ENCODE results near the gene STK24.

STK24 gene

DNA sequence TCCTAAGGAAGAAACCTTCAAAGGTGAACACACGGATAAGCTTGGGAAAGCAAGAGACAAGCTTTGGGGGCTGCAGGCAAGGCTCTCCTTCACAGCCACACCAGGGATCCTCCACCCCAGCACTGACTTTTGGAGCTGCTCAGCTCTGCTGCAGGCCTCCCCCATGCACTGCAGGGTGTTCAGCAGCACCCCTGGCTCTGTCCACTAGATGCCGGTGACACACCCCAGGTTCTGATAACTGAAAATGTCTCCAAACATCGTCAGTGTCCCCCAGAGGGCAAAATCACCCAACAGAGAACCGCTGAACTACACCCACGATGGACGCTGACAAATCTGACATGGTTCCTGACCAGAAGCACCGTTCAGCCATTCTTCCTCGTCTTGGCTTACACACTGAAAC is 90.5 kb downstream of the STK24 start:
- H3K4me3 Mint-ChIP-seq = no peak overlapping the region
- CTCF ChIA-PET = interaction anchor here (1.9 kb wide), 1 partner anchor 167 kb away, joined by 5 read pairs; no protein-coding TSS in a partner anchor
- peaks cover 66% of the 10 kb centered on the region for H3K4me1 Mint-ChIP-seq
- no peak for DNase-seq
- H3K27ac Mint-ChIP-seq = peak overlapping the region; percentile 50
- H3K27me3 Mint-ChIP-seq = no peaks in the 10 kb centered on the region
- no peaks in the 10 kb centered on the region for H3K9me3 Mint-ChIP-seq
- peaks cover 6% of the 10 kb centered on the region for H3K36me3 Mint-ChIP-seq

DNA sequence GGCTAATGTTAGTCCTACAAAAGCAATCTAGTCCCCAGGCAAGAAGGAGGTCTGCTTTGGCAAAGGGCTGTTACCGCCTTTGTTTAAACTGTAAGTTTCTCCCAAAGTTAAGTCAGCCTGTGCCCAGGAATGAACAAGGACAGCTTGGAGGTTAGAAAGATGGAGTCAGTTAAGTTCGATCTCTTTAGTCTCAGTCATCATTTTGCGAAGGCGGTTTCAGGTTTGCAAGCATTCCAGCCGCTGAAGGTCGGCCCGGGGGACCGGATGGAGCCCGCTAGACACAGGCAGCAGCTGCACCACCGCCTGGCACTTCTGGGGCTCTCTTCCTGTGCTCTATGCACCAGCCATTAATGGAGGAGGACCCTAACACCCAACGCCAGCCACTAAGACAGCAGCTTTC is 91.3 kb downstream of the STK24 start:
- CTCF ChIA-PET = interaction anchor here (1.1 to 2.2 kb wide), 3 partner anchors 10 to 168 kb away, joined by 4 to 7 read pairs (median 5); no protein-coding TSS in a partner anchor
- H3K27me3 Mint-ChIP-seq = no peaks in the 10 kb centered on the region
- DNase-seq = no peak
- H3K36me3 Mint-ChIP-seq = peaks cover 9% of the 10 kb centered on the region
- H3K27ac Mint-ChIP-seq = peak overlapping the region; percentile 74
- H3K4me3 Mint-ChIP-seq = no peak overlapping the region
- peaks cover 68% of the 10 kb centered on the region for H3K4me1 Mint-ChIP-seq
- no peaks in the 10 kb centered on the region for H3K9me3 Mint-ChIP-seq

DNA sequence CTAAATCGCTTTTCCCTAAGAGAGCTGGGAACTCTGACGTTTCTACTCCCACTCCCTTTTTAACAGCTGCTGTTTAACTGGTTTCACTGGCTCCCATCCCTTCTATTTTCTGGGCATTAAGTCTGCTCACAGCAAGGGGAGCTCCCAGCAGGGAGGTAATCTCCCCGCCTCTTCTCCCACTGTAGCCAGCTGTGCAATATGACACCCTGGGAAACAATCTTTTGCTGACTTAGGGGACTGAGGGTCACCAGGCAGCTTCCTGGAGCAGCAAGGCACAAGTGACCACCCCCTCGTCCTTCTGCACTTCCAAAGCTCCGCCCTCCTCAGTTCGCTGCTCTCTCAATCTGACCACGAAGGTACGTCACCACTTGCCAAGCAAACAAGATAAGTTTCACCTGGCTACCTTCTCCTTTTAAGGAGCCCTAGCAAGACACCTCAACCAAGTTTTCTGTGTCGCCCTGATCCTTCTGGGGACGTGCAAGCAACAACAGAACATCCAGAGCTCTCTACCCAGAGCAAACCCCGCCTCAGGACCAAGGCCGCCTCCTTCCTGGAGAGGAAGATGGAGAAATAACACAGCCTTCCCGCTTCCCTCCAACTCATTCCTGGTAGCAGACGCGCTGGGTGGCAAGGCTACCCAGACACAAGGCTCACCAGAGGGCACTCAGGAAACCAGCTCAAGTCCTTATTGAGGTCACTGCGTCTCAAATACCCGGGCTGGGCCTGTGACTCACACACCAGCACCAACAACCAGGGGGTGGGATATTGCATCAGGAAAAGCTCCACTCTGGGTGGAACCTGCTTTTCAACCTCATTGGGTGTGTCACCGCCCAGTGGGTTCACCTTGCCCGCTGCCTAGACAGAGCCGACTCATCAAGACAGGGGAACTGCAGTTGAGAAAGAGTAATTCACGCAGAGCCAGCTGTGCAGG is 92.4 kb downstream of the STK24 start:
- peaks cover 62% of the 10 kb centered on the region for H3K4me1 Mint-ChIP-seq
- DNase-seq = peak; percentile 42
- H3K27ac Mint-ChIP-seq = peak overlapping the region; percentile 74
- H3K27me3 Mint-ChIP-seq = no peaks in the 10 kb centered on the region
- H3K36me3 Mint-ChIP-seq = peaks cover 10% of the 10 kb centered on the region
- no peak overlapping the region for H3K4me3 Mint-ChIP-seq
- CTCF ChIA-PET = interaction anchor here (0.9 to 2.2 kb wide), 4 partner anchors 9 to 72 kb away, joined by 3 to 7 read pairs (median 5); no protein-coding TSS in a partner anchor
- no peaks in the 10 kb centered on the region for H3K9me3 Mint-ChIP-seq

DNA sequence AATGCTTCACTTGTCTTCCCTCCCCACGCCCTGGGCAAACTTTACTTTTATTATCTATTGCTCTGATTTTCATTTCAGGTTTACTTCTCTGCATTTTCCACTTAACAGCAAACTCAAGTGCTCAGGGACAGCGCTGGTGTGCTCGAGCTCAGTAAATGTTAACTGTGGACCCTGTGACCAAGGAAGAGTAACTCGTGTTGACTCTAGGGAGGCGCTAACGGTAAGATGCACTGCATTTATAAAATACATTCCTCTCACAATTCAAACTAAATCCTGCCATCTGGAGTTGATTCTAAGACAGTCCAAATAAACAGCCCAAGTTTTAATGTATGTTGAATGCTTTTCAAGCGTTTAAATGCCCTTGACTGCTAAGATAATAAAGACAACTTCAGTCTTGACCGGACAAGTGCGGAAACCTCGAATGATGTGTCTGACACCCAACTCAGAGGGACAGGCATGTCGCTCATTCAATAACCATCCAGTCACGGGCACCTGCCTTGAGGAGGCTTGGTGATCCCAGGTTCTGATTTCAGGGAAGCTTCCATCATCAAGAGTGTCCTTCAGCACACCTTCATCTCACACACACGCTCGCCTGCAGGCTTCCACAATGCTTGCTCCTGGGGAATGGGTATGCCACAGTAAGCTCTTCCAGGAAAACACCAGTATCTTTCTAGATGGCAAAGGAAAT is 93.2 kb downstream of the STK24 start:
- Mint-ChIP-seq H3K4me3 (no peak overlapping the region), H3K27ac (no peak overlapping the region), H3K9me3 (no peaks in the 10 kb centered on the region), H3K27me3 (no peaks in the 10 kb centered on the region), H3K4me1 (peaks cover 67% of the 10 kb centered on the region), H3K36me3 (peaks cover 16% of the 10 kb centered on the region)
- no peak for DNase-seq
- CTCF ChIA-PET = interaction anchor here (0.9 to 2.2 kb wide), 3 partner anchors 18 to 73 kb away, joined by 3 to 7 read pairs (median 6); no protein-coding TSS in a partner anchor

DNA sequence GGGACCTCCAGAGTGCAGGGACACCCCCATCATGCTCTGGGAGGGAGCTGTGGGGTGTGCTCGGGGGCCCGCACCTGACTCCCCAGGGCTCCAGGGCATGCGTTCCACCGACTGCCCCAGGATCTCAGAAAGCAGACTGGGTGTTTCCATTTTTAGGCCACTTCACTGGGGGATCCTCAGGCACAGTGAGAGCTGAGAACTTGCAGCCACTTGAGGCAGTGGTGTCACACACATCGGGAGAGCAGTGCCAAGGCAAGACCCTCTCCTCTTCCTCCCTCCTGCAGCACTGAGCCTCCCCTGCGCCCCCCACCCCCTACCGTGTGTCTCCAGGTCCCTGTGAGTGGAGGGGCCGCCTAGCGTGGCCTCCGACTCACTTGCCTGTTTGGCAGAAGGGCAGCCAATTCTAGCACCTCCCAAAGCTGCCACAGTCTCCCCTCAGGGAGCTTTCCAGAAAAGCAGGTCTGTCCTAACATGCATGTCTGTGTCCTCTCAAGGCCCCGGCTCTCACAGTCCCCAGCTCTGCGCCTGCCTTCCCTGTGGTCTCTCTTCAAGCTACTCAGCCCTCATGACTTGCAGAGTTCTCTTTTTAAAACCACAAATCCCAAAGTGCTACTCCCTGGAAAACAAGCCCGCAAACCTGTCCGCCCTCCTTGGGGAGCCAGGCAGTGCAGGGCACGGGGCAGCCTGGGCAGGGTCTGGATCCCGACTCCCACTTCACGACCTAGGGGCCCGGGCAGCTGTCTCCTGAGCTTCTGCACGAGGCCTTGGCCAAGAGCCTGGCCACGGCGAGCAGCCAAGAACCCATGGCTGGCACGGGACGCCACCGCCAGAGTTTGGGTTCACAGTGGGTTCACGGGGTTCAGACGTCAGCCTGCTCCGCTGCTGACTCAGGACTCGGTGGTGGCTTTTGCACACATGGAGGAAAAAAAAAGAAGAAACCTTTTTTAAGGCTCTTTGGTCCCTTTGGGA is 94.1 kb downstream of the STK24 start:
- Mint-ChIP-seq H3K27me3 (no peaks in the 10 kb centered on the region), H3K4me3 (no peak overlapping the region), H3K36me3 (peaks cover 24% of the 10 kb centered on the region), H3K9me3 (no peaks in the 10 kb centered on the region), H3K27ac (no peak overlapping the region), H3K4me1 (peaks cover 73% of the 10 kb centered on the region)
- DNase-seq = no peak
- CTCF ChIA-PET = interaction anchor here (1.2 to 2.8 kb wide), 6 partner anchors 17 to 171 kb away, joined by 3 to 13 read pairs (median 5); no protein-coding TSS in a partner anchor

DNA sequence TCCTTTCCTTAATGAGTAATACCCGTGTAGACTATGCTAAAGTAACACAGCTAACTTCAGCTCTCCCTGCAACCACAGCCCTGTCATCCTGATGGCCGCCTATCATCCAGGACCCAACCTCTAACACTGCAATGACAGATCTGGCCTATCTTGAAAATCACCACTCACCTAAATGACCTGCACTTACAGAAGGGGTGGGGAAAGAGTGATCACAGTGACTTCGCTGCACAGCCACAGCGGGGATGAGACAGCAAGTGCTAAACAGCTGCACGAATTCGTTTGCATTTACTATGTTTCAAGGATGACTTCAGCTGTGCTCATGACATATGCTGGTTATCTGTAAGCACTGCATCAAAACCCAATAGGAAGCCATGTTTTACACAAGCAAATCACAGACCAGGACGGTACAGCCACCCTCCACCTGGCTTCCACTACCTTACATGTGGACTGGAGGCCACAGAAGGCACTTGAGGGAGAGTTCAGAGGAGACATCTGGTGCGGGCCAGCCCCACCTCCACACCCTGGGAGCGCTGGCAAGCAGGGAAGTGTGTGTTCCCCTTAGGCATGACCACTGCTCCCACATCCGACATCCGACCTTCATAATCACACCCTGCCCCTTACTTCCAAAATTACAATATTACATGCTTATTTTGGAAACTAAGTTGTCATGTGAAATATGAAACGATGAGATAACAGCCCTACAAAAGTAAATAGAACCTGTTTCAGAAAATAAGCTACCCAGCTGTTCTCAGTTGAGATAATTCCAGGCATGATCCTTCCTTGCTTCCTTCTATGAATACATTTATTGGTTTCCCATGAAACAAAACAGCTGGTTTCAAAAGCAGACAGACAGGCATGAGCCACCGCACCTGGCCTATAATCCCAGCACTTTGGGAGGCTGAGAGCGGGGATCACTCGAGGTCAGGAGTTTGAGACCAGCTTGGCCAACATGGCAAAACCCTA is 95.7 kb downstream of the STK24 start:
- H3K4me3 Mint-ChIP-seq = no peak overlapping the region

DNA sequence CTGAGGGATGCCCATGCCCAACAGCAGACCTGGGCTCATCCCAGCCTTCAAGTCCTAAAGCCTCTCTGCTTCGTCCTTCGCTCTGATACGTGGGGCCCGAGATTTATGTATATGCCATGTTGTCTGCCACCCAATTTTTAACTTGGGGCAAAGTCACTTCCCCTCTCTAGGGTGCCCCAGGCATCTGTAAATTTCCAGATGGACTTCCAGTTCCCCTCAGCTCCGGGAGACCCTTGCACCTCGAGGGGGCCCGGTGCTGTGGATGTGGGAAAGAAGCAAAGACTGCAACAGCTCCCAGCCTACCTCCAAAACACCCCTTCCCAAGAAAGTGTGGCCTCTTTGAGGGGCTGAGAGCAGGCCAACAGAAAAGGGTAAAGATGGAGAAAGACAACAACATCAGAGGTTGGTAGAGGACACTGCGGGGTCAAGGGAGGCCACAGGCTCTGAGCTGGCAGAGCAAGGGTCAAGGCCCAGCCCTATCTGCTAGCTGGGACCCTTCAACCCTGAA is 97.4 kb downstream of the STK24 start:
- Mint-ChIP-seq H3K36me3 (peaks cover 31% of the 10 kb centered on the region), H3K27me3 (no peaks in the 10 kb centered on the region), H3K4me3 (no peak overlapping the region), H3K4me1 (peaks cover 74% of the 10 kb centered on the region), H3K9me3 (no peaks in the 10 kb centered on the region), H3K27ac (no peak overlapping the region)
- CTCF ChIA-PET = interaction anchor here (1.8 kb wide), 1 partner anchor 174 kb away, joined by 4 read pairs; no protein-coding TSS in a partner anchor
- no peak for DNase-seq

More for the DNA sequence above, 95.7 kb downstream of the STK24 start:
- no peak for DNase-seq
- Mint-ChIP-seq H3K36me3 (peaks cover 26% of the 10 kb centered on the region), H3K4me1 (peaks cover 78% of the 10 kb centered on the region), H3K27me3 (no peaks in the 10 kb centered on the region), H3K27ac (peak overlapping the region; percentile 31), H3K9me3 (no peaks in the 10 kb centered on the region)
- CTCF ChIA-PET = interaction anchor here (1.2 to 2.8 kb wide), 5 partner anchors 23 to 172 kb away, joined by 3 to 13 read pairs (median 4); no protein-coding TSS in a partner anchor

DNA sequence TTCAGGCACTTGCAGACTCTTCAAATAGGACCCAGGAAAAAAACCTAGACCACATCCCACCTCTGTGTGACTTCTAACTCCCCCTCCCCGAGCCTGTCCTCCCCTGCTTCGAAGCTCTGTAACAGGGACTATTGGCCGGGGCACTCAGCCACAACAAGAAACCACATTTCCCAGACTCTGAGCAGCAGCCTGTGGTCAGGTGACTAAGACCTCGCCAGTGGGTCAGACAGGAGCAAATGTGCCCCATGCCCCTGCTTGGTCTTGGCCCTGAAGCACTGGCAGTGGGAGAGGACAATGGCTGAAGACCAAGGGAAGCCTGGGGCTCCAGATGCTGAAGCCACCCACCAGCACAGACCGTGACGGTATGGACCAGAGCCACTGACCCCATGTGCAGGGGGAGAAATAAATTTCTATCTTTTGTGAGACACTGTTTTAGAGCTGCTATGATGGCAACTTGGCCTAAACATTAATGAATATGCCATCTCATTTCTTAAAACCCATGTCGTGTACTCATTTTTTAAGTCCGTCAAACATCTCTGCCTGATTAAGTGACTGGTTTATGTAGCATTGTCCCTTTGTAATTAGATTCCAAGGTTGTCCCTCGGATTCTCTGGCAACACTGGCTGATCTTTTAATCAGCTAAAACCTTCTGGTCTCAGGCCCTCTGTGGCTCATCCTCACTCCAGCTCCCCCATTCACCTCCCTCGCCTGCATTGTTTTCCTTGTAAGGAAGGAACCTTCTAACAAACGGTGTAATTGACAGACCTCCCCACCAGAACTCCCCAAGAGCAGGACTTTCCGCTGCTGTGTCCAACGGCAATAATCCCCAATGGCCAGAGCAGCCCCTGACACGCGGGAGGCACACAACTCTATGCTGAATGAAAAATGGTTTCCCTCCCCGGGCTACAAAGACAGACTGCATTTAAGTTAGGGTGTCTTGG is 98.4 kb downstream of the STK24 start:
- no peak for DNase-seq
- Mint-ChIP-seq H3K4me3 (no peak overlapping the region), H3K27me3 (no peaks in the 10 kb centered on the region)

DNA sequence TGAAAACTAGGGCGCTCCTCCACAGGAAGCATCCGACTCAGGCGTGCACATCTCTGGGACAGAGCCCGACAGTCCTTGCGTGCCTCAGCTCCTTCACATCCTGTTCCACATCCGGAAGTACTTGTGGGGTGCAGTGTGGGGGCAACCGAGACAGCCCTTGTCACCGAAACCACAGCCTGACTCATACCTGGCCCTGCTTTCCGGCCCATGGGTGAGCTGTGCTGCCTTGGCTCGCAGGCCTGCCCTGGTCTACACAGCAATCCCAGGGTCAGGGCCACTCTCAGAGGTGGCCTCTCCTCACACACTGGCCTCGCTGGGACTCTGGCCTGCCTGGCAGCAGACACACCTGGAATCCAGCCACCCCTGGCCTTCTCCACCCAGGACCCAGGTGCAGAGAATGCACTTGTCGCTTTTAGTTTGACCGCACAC is 100.4 kb downstream of the STK24 start:
- peaks cover 60% of the 10 kb centered on the region for H3K36me3 Mint-ChIP-seq
- no peaks in the 10 kb centered on the region for H3K27me3 Mint-ChIP-seq
- peak overlapping the region; percentile 70 for H3K27ac Mint-ChIP-seq
- CTCF ChIA-PET = interaction anchor here (1.1 to 2.4 kb wide), 2 partner anchors 8 to 177 kb away, joined by 4 to 9 read pairs; no protein-coding TSS in a partner anchor
- peak overlapping the region; percentile 53 for H3K4me3 Mint-ChIP-seq
- peaks cover 74% of the 10 kb centered on the region for H3K4me1 Mint-ChIP-seq
- peak; percentile 92 for DNase-seq
- peaks cover 6% of the 10 kb centered on the region for H3K9me3 Mint-ChIP-seq

More for the DNA sequence above, 98.4 kb downstream of the STK24 start:
- H3K27ac Mint-ChIP-seq = peak overlapping the region; percentile 29
- peaks cover 72% of the 10 kb centered on the region for H3K4me1 Mint-ChIP-seq
- CTCF ChIA-PET = interaction anchor here (1.8 kb wide), 1 partner anchor 175 kb away, joined by 4 read pairs; no protein-coding TSS in a partner anchor
- H3K9me3 Mint-ChIP-seq = no peaks in the 10 kb centered on the region
- peaks cover 41% of the 10 kb centered on the region for H3K36me3 Mint-ChIP-seq

DNA sequence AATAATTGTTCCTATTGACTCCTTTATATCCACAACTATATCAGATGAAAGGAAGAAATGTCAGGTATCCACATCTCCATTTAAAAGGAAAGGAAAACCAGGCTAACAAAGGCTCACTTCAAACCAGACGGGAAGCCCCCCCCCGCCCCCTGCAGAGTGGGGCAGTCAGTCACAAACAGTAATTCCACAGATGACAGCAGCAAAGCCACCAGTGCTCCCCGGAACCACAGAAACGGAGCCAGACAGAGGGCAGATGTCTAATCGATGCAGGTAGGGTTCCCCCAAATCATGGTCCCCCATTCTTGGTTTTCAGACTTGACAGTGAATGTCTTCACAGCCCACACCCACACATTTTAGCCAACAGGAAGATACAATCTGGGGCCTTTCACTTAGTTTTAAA is 100.8 kb downstream of the STK24 start:
- H3K36me3 Mint-ChIP-seq = peaks cover 64% of the 10 kb centered on the region
- peak; percentile 71 for DNase-seq
- peaks cover 73% of the 10 kb centered on the region for H3K4me1 Mint-ChIP-seq
- H3K27me3 Mint-ChIP-seq = no peaks in the 10 kb centered on the region
- H3K9me3 Mint-ChIP-seq = peaks cover 6% of the 10 kb centered on the region
- CTCF ChIA-PET = interaction anchor here (1.1 to 2.4 kb wide), 2 partner anchors 9 to 177 kb away, joined by 4 to 9 read pairs; no protein-coding TSS in a partner anchor
- peak overlapping the region; percentile 70 for H3K27ac Mint-ChIP-seq
- H3K4me3 Mint-ChIP-seq = peak overlapping the region; percentile 53

DNA sequence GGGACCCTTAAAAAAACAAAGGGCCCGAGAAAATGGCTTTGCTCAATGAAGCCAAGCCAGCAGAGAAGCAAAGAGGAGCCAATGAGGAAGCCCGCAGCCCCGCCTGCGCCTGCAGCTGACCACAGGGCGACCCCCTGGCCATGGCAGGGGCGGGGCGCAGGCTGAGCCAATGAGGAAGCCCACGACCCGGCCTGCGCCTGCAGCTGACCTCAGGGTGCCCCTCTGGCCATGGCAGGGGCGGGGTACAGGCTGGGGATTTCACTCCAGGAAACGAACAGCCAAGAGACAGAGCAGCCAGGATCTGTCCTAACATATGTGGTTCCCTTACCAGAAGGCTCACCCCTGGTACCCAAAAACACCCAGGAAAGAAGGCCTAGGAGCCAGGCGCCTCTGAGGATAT is 101.4 kb downstream of the STK24 start:
- no peak for DNase-seq
- CTCF ChIA-PET = interaction anchor here (1.1 to 2.4 kb wide), 2 partner anchors 9 to 178 kb away, joined by 4 to 9 read pairs; no protein-coding TSS in a partner anchor
- peaks cover 60% of the 10 kb centered on the region for H3K36me3 Mint-ChIP-seq
- H3K27ac Mint-ChIP-seq = peak overlapping the region; percentile 33
- H3K4me3 Mint-ChIP-seq = no peak overlapping the region
- H3K9me3 Mint-ChIP-seq = peaks cover 6% of the 10 kb centered on the region
- peaks cover 68% of the 10 kb centered on the region for H3K4me1 Mint-ChIP-seq
- H3K27me3 Mint-ChIP-seq = no peaks in the 10 kb centered on the region
